Adipocyte (in vitro differentiated cells): ENCODE data around the gene PDSS2.
"Not testable (repeated sequence)": the region's sequence is repeated elsewhere in the genome, so short reads cannot be mapped to it uniquely, and the experiment has no call there.

Experiments
- DNase-seq: peaks from one replicate; pipeline ENCODE4 v3.0.0-alpha.2; 2015; ENCODE audit warnings: low read depth
- H3K27me3 ChIP-seq: replicated peaks from 2 replicates; pipeline ENCODE4 v1.7.0; 2013; ENCODE audit warnings: mild to moderate bottlenecking, low read length, moderate library complexity; ENCODE audit not compliant: control insufficient read depth, insufficient read depth
- H3K36me3 ChIP-seq: 2 replicates; pipeline ENCODE4 v1.7.0; 2013; ENCODE audit warnings: low read length, mild to moderate bottlenecking, moderate library complexity; ENCODE audit not compliant: control insufficient read depth, insufficient read depth, severe bottlenecking
- H3K4me1 ChIP-seq: 2 replicates; pipeline ENCODE4 v1.7.0; 2013; ENCODE audit warnings: mild to moderate bottlenecking, low read length, moderate library complexity; ENCODE audit not compliant: control insufficient read depth, insufficient read depth
- H3K4me3 ChIP-seq: 2 replicates; pipeline ENCODE4 v1.7.0; 2013; ENCODE audit warnings: mild to moderate bottlenecking, low read length, moderate library complexity
- H3K9ac ChIP-seq: 2 replicates; pipeline ENCODE4 v1.7.0; 2013; ENCODE audit warnings: mild to moderate bottlenecking, low read length, moderate library complexity
- H3K9me3 ChIP-seq: 2 replicates; pipeline ENCODE4 v1.7.0; 2013; ENCODE audit warnings: mild to moderate bottlenecking, low read length, moderate library complexity; ENCODE audit not compliant: control insufficient read depth

Gene PDSS2

DNA sequence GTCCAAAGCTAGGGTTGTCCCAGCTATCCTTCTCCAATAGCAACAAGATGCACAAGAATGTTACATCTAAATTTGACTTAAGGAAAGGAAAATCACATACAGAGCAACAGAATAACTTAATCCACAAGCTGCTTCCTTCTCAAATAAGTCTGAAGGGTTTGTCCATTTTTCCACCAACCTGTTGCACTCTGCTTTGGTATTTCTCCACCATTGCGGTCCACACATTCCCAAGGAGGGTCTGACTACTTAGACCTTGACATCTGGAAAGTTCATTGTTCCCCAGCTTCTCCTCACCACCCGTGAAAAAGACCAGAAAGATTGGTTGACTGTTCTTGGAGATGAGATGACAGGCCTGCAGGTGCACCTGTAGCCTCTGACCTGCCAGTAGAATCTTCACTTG, 72.5 kb downstream of the PDSS2 start:
- H3K27me3 ChIP-seq: no peaks in the 10 kb centered on the region
- peak; percentile 1 for DNase-seq
- H3K4me1 ChIP-seq: peaks cover 8% of the 10 kb centered on the region
- H3K9me3 ChIP-seq: no peaks in the 10 kb centered on the region
- no peaks in the 10 kb centered on the region for H3K36me3 ChIP-seq
- H3K9ac ChIP-seq: no peak overlapping the region
- no peak overlapping the region for H3K4me3 ChIP-seq

DNA sequence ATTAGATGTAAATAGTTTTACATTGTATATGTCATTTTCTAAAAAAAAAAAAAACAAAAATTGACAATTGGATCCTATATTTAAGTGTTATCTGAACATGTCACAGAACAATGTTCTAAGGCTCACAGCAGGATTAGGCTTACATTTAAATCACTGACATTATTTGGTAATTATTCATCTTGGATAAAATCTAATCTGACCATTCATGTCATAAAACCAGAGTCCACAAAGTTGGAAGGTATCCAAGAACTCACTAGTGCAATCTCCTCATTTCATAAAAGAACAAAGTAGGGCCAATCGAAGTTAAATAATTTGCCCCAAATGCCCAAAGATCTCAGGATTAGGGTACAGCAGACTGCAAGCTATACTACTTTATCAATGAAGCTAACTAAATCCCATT, 73.0 kb downstream of the PDSS2 start:
- peaks cover 8% of the 10 kb centered on the region for H3K4me1 ChIP-seq
- DNase-seq: peak; percentile 48
- H3K27me3 ChIP-seq: no peaks in the 10 kb centered on the region

DNA sequence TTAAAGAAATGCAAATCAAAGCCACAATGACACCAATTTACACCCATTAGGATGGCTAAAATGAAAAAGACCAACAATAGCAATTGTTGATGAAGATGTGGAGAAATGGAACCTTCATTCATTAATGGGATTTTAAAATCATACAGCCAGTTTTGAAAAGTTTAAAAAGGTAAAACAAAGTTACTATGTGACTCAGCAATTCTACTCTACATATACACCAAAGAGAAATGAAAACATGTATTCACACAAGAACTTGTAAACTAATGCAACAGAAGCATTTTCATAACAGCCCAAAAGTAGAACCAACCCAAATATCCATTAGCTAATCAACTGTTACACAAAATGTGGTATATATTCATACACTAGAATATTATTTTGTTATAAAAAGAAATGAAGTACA, 75.7 kb downstream of the PDSS2 start:
- H3K4me1 ChIP-seq: peaks cover 8% of the 10 kb centered on the region
- no peak for DNase-seq

More for the DNA sequence above, 73.0 kb downstream of the PDSS2 start:
- H3K9me3 ChIP-seq: no peaks in the 10 kb centered on the region
- no peaks in the 10 kb centered on the region for H3K36me3 ChIP-seq
- H3K9ac ChIP-seq: no peak overlapping the region
- no peak overlapping the region for H3K4me3 ChIP-seq

DNA sequence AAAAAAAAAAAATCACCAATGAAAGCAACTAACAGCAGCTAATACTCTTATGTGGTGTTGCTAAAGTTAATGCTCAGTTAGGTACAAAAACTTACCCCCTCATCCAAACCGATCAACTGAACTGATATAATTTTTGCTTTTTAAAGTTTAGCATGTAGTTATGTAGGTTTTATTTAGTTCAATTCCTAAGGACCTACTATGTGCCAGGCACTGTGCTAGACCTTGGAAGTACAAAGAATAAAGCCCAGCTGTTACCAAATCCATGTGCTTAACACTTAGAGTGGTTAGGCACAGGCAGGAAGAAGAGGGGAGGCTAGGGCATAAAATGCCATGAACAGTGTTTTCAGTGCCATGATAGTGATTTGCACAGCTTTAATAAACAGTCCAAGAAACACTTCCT, 85.1 kb downstream of the PDSS2 start:
- DNase-seq: no peak
- Histone ChIP-seq H3K4me3 (no peak overlapping the region), H3K27me3 (no peaks in the 10 kb centered on the region)

More for the DNA sequence above, 75.7 kb downstream of the PDSS2 start:
- H3K27me3 ChIP-seq: no peaks in the 10 kb centered on the region
- H3K4me3 ChIP-seq: no peak overlapping the region
- no peaks in the 10 kb centered on the region for H3K36me3 ChIP-seq
- no peak overlapping the region for H3K9ac ChIP-seq
- peaks cover 4% of the 10 kb centered on the region for H3K9me3 ChIP-seq

DNA sequence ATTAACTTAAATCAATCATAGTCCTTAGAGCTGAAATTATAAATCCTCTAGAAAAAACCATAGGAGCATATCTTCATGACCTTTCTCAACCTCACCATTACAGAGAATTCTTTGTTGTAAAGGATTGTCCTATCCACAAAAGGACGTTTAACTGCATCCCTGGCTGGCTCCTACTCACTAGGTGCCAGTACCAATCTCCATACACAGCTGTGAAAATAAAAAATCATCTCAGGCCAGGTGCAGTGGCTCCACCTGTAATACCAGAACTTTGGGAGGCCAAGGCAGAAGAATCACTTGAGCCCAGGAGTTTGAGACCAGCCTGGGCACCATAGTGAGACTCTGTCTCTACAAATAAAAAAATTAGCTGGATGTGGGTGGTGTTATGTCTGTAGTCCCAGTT, 89.9 kb downstream of the PDSS2 start:
- no peak for DNase-seq
- no peaks in the 10 kb centered on the region for H3K27me3 ChIP-seq

More for the DNA sequence above, 85.1 kb downstream of the PDSS2 start:
- Histone ChIP-seq H3K36me3 (no peaks in the 10 kb centered on the region), H3K4me1 (no peaks in the 10 kb centered on the region), H3K9me3 (no peaks in the 10 kb centered on the region), H3K9ac (no peak overlapping the region)

DNA sequence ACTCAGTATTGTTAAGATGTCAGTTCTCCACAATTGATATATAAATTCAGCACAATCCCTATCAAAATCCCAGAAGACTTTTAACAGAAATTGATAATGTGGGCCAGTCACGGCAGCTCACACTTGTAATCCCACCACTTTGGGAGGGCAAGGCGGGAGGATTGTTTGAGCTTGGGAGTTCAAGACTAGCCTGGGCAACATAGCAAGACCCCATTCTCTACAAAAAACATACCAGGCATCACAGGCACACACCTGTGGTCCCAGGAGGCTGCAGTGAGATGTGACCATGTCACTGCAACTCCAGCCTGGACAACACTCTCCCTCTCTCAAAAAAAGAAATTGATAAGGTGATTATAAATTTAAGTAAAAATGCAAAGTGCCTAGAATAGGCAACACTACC, 90.9 kb downstream of the PDSS2 start:
- Histone ChIP-seq H3K4me1 (no peaks in the 10 kb centered on the region), H3K27me3 (no peaks in the 10 kb centered on the region), H3K9me3 (no peaks in the 10 kb centered on the region), H3K4me3 (no peak overlapping the region), H3K9ac (no peak overlapping the region), H3K36me3 (no peaks in the 10 kb centered on the region)
- DNase-seq: no peak

More for the DNA sequence above, 89.9 kb downstream of the PDSS2 start:
- Histone ChIP-seq H3K4me3 (no peak overlapping the region), H3K9me3 (no peaks in the 10 kb centered on the region), H3K9ac (no peak overlapping the region), H3K4me1 (no peaks in the 10 kb centered on the region), H3K36me3 (no peaks in the 10 kb centered on the region)

DNA sequence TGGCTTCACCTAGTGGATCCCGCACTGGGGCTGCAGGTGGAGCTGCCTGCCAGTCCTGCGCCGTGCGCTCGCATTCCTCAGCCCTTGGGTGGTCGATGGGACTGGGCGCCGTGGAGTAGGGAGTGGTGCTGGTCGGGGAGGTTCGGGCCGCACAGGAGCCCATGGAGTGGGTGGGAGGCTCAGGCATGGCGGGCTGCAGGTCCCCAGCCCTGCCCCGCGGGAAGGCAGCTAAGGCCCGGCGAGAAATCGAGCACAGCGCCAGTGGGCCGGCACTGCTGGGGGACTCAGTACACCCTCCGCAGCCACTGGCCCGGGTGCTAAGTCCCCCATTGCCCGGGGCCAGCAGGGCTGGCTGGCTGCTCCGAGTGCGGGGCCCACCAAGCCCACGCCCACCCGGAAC, 95.2 kb downstream of the PDSS2 start:
- not testable (repeated sequence) for H3K9me3 ChIP-seq, H3K27me3 ChIP-seq, DNase-seq, H3K9ac ChIP-seq, H3K4me3 ChIP-seq, H3K36me3 ChIP-seq
- H3K4me1 ChIP-seq: peaks cover 30% of the 10 kb centered on the region

DNA sequence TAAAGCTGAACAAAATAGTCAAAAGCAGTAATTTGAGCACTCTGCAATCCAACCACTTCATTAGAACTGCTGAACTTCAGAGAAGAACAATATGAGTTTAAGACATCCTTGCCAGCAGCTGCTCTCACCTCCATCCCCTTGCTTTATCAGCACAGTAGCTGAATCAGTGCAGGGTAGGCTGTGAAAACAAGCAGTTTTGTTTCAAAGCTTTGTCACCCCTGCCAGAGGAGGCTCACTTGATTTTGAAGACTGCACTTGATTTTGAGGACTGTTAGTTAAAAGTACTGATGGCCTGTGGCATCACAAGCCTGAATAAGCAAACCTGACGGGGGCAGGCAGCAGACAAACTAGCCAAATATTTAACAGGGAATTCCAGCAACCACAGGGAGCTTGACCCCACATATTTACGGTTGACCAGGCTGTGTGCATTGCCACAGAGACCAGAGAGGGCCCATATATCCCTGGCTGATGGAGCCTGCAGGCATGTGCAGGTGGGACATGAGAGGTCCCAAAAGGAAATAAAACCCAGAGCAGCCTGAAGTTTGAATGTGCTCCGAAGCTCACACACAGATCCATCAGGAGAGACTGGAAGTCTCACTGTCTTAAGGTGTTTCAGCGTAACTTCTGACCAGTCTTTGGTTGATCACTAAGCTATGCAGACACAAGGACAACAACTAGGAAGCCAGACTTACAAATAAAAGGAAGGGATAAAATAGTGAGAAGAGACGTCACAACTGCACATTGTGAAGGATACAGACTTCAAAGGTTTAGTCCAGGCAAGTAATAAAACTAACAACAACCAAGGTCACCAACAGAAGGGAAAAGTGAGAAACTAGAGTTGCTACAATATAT, 97.4 kb downstream of the PDSS2 start:
- H3K36me3 ChIP-seq: peaks cover 4% of the 10 kb centered on the region
- H3K27me3 ChIP-seq: no peaks in the 10 kb centered on the region
- no peak overlapping the region for H3K9ac ChIP-seq
- DNase-seq: peak; percentile 54
- no peak overlapping the region for H3K4me3 ChIP-seq
- peaks cover 31% of the 10 kb centered on the region for H3K4me1 ChIP-seq
- no peaks in the 10 kb centered on the region for H3K9me3 ChIP-seq

DNA sequence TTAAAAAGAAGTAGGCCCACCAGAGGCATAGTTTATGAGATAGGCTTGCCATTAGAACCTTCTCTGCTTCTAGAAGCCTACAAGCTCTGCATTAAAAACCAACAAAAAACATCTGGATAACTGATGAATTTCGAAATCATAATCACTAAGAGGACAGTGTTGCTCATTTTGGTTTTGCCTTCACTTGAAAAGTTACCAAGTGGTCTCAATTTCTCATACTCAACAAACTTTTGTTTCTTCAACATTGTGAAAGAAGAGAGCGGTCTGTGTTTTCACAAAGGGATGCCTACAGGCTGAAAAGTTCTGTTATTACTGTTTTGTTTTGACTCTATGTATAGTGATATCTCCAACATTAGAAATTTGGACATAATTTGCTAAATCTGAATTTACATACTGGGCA, 98.9 kb downstream of the PDSS2 start:
- peaks cover 31% of the 10 kb centered on the region for H3K4me1 ChIP-seq
- H3K36me3 ChIP-seq: peaks cover 4% of the 10 kb centered on the region
- H3K9me3 ChIP-seq: no peaks in the 10 kb centered on the region
- peak; percentile 79 for DNase-seq
- no peaks in the 10 kb centered on the region for H3K27me3 ChIP-seq
- H3K4me3 ChIP-seq: peak overlapping the region; percentile 4
- H3K9ac ChIP-seq: peak overlapping the region; percentile 37

DNA sequence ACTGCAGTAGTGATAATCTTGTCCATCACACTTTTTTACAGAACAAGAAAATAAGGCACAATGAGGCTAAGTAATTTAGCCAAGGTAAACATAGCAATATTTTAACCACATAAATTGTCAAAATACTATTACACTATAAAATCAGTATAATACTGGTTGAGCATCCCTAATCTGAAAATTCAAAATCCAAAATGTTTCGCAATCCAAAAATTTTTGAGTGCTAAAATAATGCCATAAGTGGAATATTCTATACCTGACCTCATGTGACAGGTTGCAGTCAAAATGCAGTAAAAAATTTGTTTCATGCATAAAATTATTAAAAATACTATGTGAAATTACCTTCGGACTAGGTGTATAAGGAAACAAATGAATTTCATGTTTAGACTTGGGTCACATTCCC, 101.5 kb downstream of the PDSS2 start:
- peaks cover under 1% of the 10 kb centered on the region for H3K36me3 ChIP-seq
- H3K9me3 ChIP-seq: no peaks in the 10 kb centered on the region
- H3K4me1 ChIP-seq: peaks cover 37% of the 10 kb centered on the region
- H3K27me3 ChIP-seq: no peaks in the 10 kb centered on the region
- no peak overlapping the region for H3K4me3 ChIP-seq
- DNase-seq: no peak
- no peak overlapping the region for H3K9ac ChIP-seq

DNA sequence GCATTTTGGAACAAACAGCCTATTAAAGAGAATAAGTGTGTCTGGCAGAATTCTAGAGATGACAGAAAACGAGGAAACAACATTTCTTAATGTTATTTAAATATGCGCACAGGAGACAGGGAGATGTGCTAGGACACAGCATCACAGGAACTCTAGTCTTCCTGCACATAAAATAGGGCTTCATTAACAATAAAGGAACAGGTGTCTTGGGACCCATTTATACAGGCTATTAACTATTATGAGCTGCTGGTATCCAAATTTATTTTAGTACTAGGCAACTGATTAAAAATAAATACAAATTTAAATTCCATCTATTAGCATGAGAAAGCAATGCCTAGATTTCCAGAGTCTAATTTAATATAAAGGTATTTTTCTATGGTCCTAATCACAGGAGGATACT, 102.3 kb downstream of the PDSS2 start:
- Histone ChIP-seq H3K9ac (no peak overlapping the region), H3K36me3 (no peaks in the 10 kb centered on the region), H3K4me3 (no peak overlapping the region), H3K9me3 (no peaks in the 10 kb centered on the region), H3K27me3 (no peaks in the 10 kb centered on the region), H3K4me1 (peaks cover 35% of the 10 kb centered on the region)
- no peak for DNase-seq

DNA sequence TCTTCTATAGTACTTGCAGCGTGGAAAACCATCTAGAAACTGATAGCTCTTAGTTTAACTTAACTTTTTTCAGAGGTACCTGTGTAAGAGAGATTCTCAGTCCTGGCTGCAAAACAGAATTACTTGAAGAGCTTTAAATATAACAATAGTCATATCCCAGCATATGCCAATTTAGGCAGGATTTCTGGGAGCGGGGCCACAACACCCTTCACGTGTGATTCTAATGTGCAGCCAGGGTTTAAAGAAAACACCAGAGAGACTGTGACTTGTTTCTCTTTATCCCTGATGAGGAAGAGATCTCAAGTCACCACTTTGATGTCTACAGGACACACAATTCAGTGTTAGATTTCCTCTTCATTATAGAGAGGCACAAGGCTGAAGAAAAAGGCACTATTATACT, 103.7 kb downstream of the PDSS2 start:
- no peak for DNase-seq
- peaks cover 21% of the 10 kb centered on the region for H3K4me1 ChIP-seq
- H3K9ac ChIP-seq: no peak overlapping the region
- no peaks in the 10 kb centered on the region for H3K27me3 ChIP-seq
- H3K9me3 ChIP-seq: no peaks in the 10 kb centered on the region
- H3K4me3 ChIP-seq: no peak overlapping the region
- no peaks in the 10 kb centered on the region for H3K36me3 ChIP-seq
